ENCODE data around the gene PTK7. TPM values are rescaled to one million over a fixed set of nuclear protein-coding genes. Genes with fewer than 3 reads are reported as not detected.

PTK7 gene
- total RNA-seq, 2 experiments from 2014 or later, result 0.33 to 0.85 TPM

- DNase-seq (no peak), ATAC-seq (no peak)
- Mint-ChIP-seq H3K27ac (no peak overlapping the region), H3K36me3 (peaks cover 37% of the 10 kb centered on the region), H3K27me3 (no peaks in the 10 kb centered on the region), H3K4me1 (peaks cover 54% of the 10 kb centered on the region), H3K9me3 (ENCODE audit: low read depth) (no peaks in the 10 kb centered on the region), H3K4me3 (no peak overlapping the region)
- CTCF ChIA-PET, result interaction anchor here (1.1 to 1.3 kb wide), 2 partner anchors 8 to 37 kb away, joined by 4 to 5 read pairs; partner anchors contain the start of gene SRF
Observed at GRCh38 chr6:43180058-43180457, 103.9 kb downstream of the PTK7 start.

GRCh38 chr6:43180985-43181384, 104.9 kb downstream of the PTK7 start:
- Mint-ChIP-seq H3K36me3 (peaks cover 34% of the 10 kb centered on the region), H3K9me3 (ENCODE audit: low read depth) (no peaks in the 10 kb centered on the region), H3K27ac (peak overlapping the region; percentile 56), H3K27me3 (no peaks in the 10 kb centered on the region), H3K4me3 (peak overlapping the region; percentile 34), H3K4me1 (peaks cover 51% of the 10 kb centered on the region)
- DNase-seq (no peak), ATAC-seq (no peak)
- CTCF ChIA-PET, result interaction anchor here (1.1 to 1.3 kb wide), 2 partner anchors 9 to 37 kb away, joined by 4 to 5 read pairs; partner anchors contain the start of gene SRF

GRCh38 chr6:43181621-43181941, 105.5 kb downstream of the PTK7 start:
- ATAC-seq, result no peak
- CTCF ChIA-PET, result interaction anchor here (1.0 to 1.9 kb wide), 4 partner anchors 9 to 47 kb away, joined by 3 to 12 read pairs (median 6); partner anchors contain the start of gene DNPH1
- Mint-ChIP-seq H3K27me3 (no peaks in the 10 kb centered on the region), H3K4me3 (peak overlapping the region; percentile 91), H3K9me3 (ENCODE audit: low read depth) (no peaks in the 10 kb centered on the region), H3K4me1 (peaks cover 51% of the 10 kb centered on the region), H3K36me3 (peaks cover 33% of the 10 kb centered on the region), H3K27ac (peak overlapping the region; percentile 82)
- DNase-seq, result no peak

- Mint-ChIP-seq H3K27me3 (no peaks in the 10 kb centered on the region), H3K27ac (peak within 1 kb of the TSS; percentile 82), H3K4me1 (peaks cover 51% of the 10 kb centered on the region), H3K9me3 (ENCODE audit: low read depth) (no peaks in the 10 kb centered on the region), H3K36me3 (peaks cover 34% of the 10 kb centered on the region), H3K4me3 (peak within 1 kb of the TSS; percentile 91)
- CTCF ChIA-PET, result interaction anchor here (0.7 to 1.9 kb wide), 6 partner anchors 10 to 576 kb away, joined by 3 to 12 read pairs (median 4); partner anchors contain the start of gene DNPH1
- DNase-seq (peak; percentile 90), ATAC-seq (peak; percentile 98)
Observed at GRCh38 chr6:43181942-43182860, 106.1 kb downstream of the PTK7 start, which contains the start of gene CUL9. TSS of gene CUL9 (plus strand) at chr6:43182196. CDS start at chr6:43184311, 2,115 bp downstream.

GRCh38 chr6:43183441-43183840, 107.3 kb downstream of the PTK7 start:
- Mint-ChIP-seq H3K27me3 (no peaks in the 10 kb centered on the region), H3K4me3 (peak overlapping the region; percentile 91), H3K27ac (peak overlapping the region; percentile 82), H3K4me1 (peaks cover 46% of the 10 kb centered on the region), H3K36me3 (peaks cover 30% of the 10 kb centered on the region), H3K9me3 (ENCODE audit: low read depth) (no peaks in the 10 kb centered on the region)
- CTCF ChIA-PET, result interaction anchor here (0.6 to 1.9 kb wide), 2 partner anchors 42 to 45 kb away, joined by 3 to 6 read pairs; no protein-coding TSS in a partner anchor
- DNase-seq (no peak), ATAC-seq (no peak)

- peak overlapping the region; percentile 56 for H3K27ac Mint-ChIP-seq
- no peak overlapping the region for H3K4me3 Mint-ChIP-seq
- CTCF ChIA-PET, result interaction anchor here (2.1 kb wide), 1 partner anchor 44 kb away, joined by 7 read pairs; the partner anchor contains the start of gene DNPH1
- ATAC-seq (no peak), DNase-seq (no peak)
- H3K36me3 Mint-ChIP-seq, result peaks cover 27% of the 10 kb centered on the region
- no peaks in the 10 kb centered on the region for H3K27me3 Mint-ChIP-seq
- no peaks in the 10 kb centered on the region for H3K9me3 Mint-ChIP-seq (ENCODE audit: low read depth)
- H3K4me1 Mint-ChIP-seq, result peaks cover 45% of the 10 kb centered on the region
Observed at GRCh38 chr6:43184268-43184985, 108.3 kb downstream of the PTK7 start.

- Mint-ChIP-seq H3K9me3 (ENCODE audit: low read depth) (no peaks in the 10 kb centered on the region), H3K4me1 (peaks cover 45% of the 10 kb centered on the region), H3K36me3 (peaks cover 27% of the 10 kb centered on the region), H3K4me3 (peak overlapping the region; percentile 17), H3K27me3 (no peaks in the 10 kb centered on the region), H3K27ac (peak overlapping the region; percentile 75)
- CTCF ChIA-PET, result interaction anchor here (1.1 to 2.1 kb wide), 2 partner anchors 43 to 324 kb away, joined by 3 to 7 read pairs; partner anchors contain the start of genes DNPH1 and LRRC73
- peak; percentile 52 for DNase-seq
- ATAC-seq, result no peak
Observed at GRCh38 chr6:43185391-43185985, 109.4 kb downstream of the PTK7 start.

GRCh38 chr6:43186019-43186418, 109.9 kb downstream of the PTK7 start:
- ATAC-seq (no peak), DNase-seq (no peak)
- CTCF ChIA-PET, result interaction anchor here (1.0 to 2.1 kb wide), 3 partner anchors 42 to 324 kb away, joined by 3 to 7 read pairs (median 3); partner anchors contain the start of genes DNPH1 and LRRC73
- peaks cover 26% of the 10 kb centered on the region for H3K36me3 Mint-ChIP-seq
- no peak overlapping the region for H3K4me3 Mint-ChIP-seq
- no peaks in the 10 kb centered on the region for H3K9me3 Mint-ChIP-seq (ENCODE audit: low read depth)
- peaks cover 43% of the 10 kb centered on the region for H3K4me1 Mint-ChIP-seq
- no peak overlapping the region for H3K27ac Mint-ChIP-seq
- H3K27me3 Mint-ChIP-seq, result no peaks in the 10 kb centered on the region

GRCh38 chr6:43186706-43187105, 110.6 kb downstream of the PTK7 start:
- H3K4me3 Mint-ChIP-seq, result no peak overlapping the region
- CTCF ChIA-PET, result interaction anchor here (1.0 kb wide), 1 partner anchor 43 kb away, joined by 3 read pairs; no protein-coding TSS in a partner anchor
- H3K36me3 Mint-ChIP-seq, result peaks cover 26% of the 10 kb centered on the region
- H3K27me3 Mint-ChIP-seq, result no peaks in the 10 kb centered on the region
- ATAC-seq, result no peak
- H3K27ac Mint-ChIP-seq, result no peak overlapping the region
- H3K9me3 Mint-ChIP-seq (ENCODE audit: low read depth), result no peaks in the 10 kb centered on the region
- no peak for DNase-seq
- peaks cover 37% of the 10 kb centered on the region for H3K4me1 Mint-ChIP-seq

- Mint-ChIP-seq H3K9me3 (ENCODE audit: low read depth) (no peaks in the 10 kb centered on the region), H3K27ac (no peak overlapping the region), H3K27me3 (no peaks in the 10 kb centered on the region), H3K4me3 (no peak overlapping the region), H3K4me1 (peaks cover 32% of the 10 kb centered on the region), H3K36me3 (peaks cover 29% of the 10 kb centered on the region)
- ATAC-seq (no peak), DNase-seq (no peak)
- CTCF ChIA-PET, result interaction anchor here (1.3 kb wide), 1 partner anchor 16 kb away, joined by 4 read pairs; no protein-coding TSS in a partner anchor
Observed at GRCh38 chr6:43187821-43188220, 111.7 kb downstream of the PTK7 start.

- CTCF ChIA-PET, result interaction anchor here (0.9 to 1.3 kb wide), 2 partner anchors 17 to 36 kb away, joined by 3 to 4 read pairs; no protein-coding TSS in a partner anchor
- no peak overlapping the region for H3K27ac Mint-ChIP-seq
- H3K36me3 Mint-ChIP-seq, result peaks cover 33% of the 10 kb centered on the region
- peaks cover 26% of the 10 kb centered on the region for H3K4me1 Mint-ChIP-seq
- ATAC-seq (no peak), DNase-seq (no peak)
- no peaks in the 10 kb centered on the region for H3K9me3 Mint-ChIP-seq (ENCODE audit: low read depth)
- H3K27me3 Mint-ChIP-seq, result no peaks in the 10 kb centered on the region
- H3K4me3 Mint-ChIP-seq, result no peak overlapping the region
Observed at GRCh38 chr6:43188426-43188825, 112.3 kb downstream of the PTK7 start.

- ATAC-seq (no peak), DNase-seq (no peak)
- no peaks in the 10 kb centered on the region for H3K9me3 Mint-ChIP-seq (ENCODE audit: low read depth)
- H3K36me3 Mint-ChIP-seq, result peaks cover 33% of the 10 kb centered on the region
- no peak overlapping the region for H3K27ac Mint-ChIP-seq
- no peaks in the 10 kb centered on the region for H3K27me3 Mint-ChIP-seq
- peaks cover 13% of the 10 kb centered on the region for H3K4me1 Mint-ChIP-seq
- CTCF ChIA-PET, result interaction anchor here (1.2 kb wide), 1 partner anchor 18 kb away, joined by 3 read pairs; no protein-coding TSS in a partner anchor
- no peak overlapping the region for H3K4me3 Mint-ChIP-seq
Observed at GRCh38 chr6:43189776-43190304, 113.7 kb downstream of the PTK7 start.
